ENCODE measurements around the gene LYL1. TPM values are rescaled to one million over a fixed set of nuclear protein-coding genes. Genes with fewer than 3 reads are reported as not detected.

Gene LYL1
- total and polyA plus RNA-seq, 2 donors (not counting 3 experiments of a cell fraction or from before 2014, with no cell fraction given), result 74.4 to 87.3 TPM

DNA sequence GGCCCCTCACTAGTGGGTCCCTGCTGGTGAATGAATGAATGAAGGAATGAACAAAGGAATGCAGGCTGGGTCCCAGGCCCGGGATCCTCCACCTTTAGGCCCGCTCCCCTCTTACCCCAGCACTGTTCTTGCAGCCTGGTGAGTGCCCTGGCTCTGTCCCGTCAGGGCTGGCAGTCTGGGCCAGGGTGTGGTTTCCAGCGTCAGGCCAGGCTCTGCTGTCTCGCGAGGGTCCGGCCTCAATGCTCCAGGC lies 317 bp downstream of the LYL1 start:
- Histone ChIP-seq H3K27ac (ENCODE audit: insufficient read depth, low read depth, low read length) (peak overlapping the region; percentile 76), H3K9me3 (replicated peaks; ENCODE audit: control insufficient read depth, insufficient read depth, low read length) (no peaks in the 10 kb centered on the region), H3K27me3 (ENCODE audit: control insufficient read depth in 2 of 2, insufficient read depth in 2 of 2, low read length in 2 of 2) (no peaks in the 10 kb centered on the region), H3K9me1 (replicated peaks; ENCODE audit: control insufficient read depth, extremely low read depth, insufficient read depth, low read length) (no peaks in the 10 kb centered on the region), H3K36me3 (ENCODE audit: control insufficient read depth in 2 of 2, extremely low read depth in 1 of 2, insufficient read depth in 2 of 2, low read length in 2 of 2) (peaks cover 3 to 4% of the 10 kb centered on the region in 2 experiments), H3K4me2 (ENCODE audit: insufficient read depth, low read length) (peak overlapping the region; percentile 96), H3K79me2 (ENCODE audit: control insufficient read depth, insufficient read depth, low read length) (peaks cover 30% of the 10 kb centered on the region), H3K4me3 (replicated peaks in 1 of 3; ENCODE audit: insufficient read depth in 1 of 3, low read depth in 1 of 3, low read length in 3 of 3) (peak overlapping the region; percentile 63 to 95 (median 85)), H2AFZ (ENCODE audit: low read depth, low read length) (no peak overlapping the region), H4K20me1 (replicated peaks; ENCODE audit: control insufficient read depth, extremely low read depth, insufficient read depth, low read length) (no peaks in the 10 kb centered on the region), H3K4me1 (ENCODE audit: control insufficient read depth, extremely low read depth, insufficient read depth, low read length) (peaks cover 48% of the 10 kb centered on the region), H3K9ac (replicated peaks; ENCODE audit: extremely low read depth, insufficient read depth, low read length) (peak overlapping the region; percentile 96)
- BruUV-seq (replicated peaks), result no TSS peak
- CTCF ChIA-PET, result interaction anchor here (2.3 to 2.5 kb wide), 2 partner anchors 48 to 125 kb away, joined by 15 to 22 read pairs; partner anchors contain the start of genes IER2 and STX10
- dilution Hi-C loops (cut with MboI; ENCODE audit: extremely low pct_ligation_motif_present, low sequenced_read_pairs) (no loop called here), intact Hi-C loops (cut with micrococcal nuclease) (loop anchor here (1.0 to 5.0 kb wide), 5 partner anchors 14 to 905 kb away; partner anchors contain the start of genes RFX1 and TRMT1)
- no peak for TF ChIP-seq FOS (IDR thresholded peaks at IDR 0.05; ENCODE audit: borderline replicate concordance, insufficient read depth, low read length)
- TF ChIP-seq, protein P1, sequence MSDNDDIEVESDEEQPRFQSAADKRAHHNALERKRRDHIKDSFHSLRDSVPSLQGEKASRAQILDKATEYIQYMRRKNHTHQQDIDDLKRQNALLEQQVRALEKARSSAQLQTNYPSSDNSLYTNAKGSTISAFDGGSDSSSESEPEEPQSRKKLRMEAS (IDR thresholded peaks at IDR 0.05; ENCODE audit: insufficient read depth, insufficient read length), result no peak
- no peak for TF ChIP-seq POLR2A (IDR thresholded peaks at IDR 0.05; ENCODE audit: low read depth, low read length)
- TF ChIP-seq EZH2 (IDR thresholded peaks at IDR 0.05; ENCODE audit: borderline replicate concordance, low read depth, low read length, severe bottlenecking), result no peak
- TF ChIP-seq GATA2 (IDR thresholded peaks at IDR 0.05; ENCODE audit: insufficient read depth, insufficient read length, low read depth, low read length), result no peak
- no peak for TF ChIP-seq POLR2AphosphoS5 (IDR thresholded peaks at IDR 0.05; ENCODE audit: insufficient read depth, low read depth, low read length)
- POLR2A ChIA-PET, result no interaction called here
- FAIRE-seq (no peak), DNase-seq (ENCODE audit: low read depth, low spot score) (no peak)

All from endothelial cell of umbilical vein (primary cell).